ENCODE measurements around the gene ERCC1.

- TF ChIP-seq CTCF (IDR thresholded peaks at IDR 0.05; ENCODE audit: insufficient read depth, low read length, poor library complexity, severe bottlenecking): peak; percentile 64
- TF ChIP-seq EZH2phosphoT487 (conservative IDR thresholded peaks at IDR 0.05; ENCODE audit: low read length): no peak
These were observed 19.7 kb downstream of the ERCC1 start for GRCh38 chr19:45403781-45404556.
